Stimulated activated CD8-positive, alpha-beta memory T cell treated with anti-CD3 and anti-CD28 coated beads, Interleukin-7, amount 100 ng/mL, for 1 hour (primary cell): ENCODE results near the gene CD24.
A peak's percentile ranks its signal among the peaks of the same experiment; 100 is the strongest.
"Not testable (repeated sequence)": the region's sequence is repeated elsewhere in the genome, so short reads cannot be mapped to it uniquely, and the experiment has no call there.

Experiments
- DNase-seq, 2 donors: peaks; one replicate each; pipeline ENCODE4 v3.0.0-alpha.2; 2020; ENCODE audit warnings: low read depth in 2 of 2

Gene CD24, protein sequence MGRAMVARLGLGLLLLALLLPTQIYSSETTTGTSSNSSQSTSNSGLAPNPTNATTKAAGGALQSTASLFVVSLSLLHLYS

GRCh38 chr6:106974336-106974998 lies at the start of gene CD24:
TSS of gene CD24 (minus strand) at chr6:106974729. CDS start at chr6:106974646, 83 bp downstream.
- DNase-seq, result no peak

DNA sequence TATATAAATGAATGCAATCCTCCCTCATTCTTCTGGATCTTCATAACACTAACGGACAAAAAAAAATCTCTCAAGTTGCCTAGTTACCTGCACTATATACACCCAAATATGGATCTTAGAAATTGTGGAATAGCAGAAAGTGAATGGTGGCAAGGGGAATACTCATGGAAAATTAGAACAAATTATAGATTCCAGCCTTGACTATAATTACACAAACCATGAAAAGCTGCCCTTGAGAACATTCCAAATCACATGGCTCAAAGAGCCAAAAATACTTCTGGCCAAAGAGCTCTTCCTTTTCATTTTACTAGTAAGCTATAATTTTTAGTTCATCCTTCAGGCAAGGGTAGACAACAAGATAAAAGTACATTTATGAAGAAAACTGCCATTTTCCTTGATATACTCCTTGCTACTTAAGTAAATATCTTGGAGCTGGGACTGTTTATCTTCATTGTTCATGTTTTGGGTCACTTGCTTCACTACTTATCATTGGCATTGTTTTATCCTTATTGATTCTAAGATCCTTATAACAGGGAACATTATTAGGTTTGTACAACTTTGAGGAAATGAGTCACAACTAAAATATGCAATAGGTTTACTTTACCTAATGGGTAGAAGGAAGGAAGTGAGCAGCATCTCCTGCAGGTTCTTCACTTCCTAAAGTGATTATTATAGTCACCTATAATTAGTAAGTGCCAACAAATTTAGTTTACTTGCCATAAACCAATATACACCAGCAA lies 47.1 kb upstream of the CD24 start:
- no peak for DNase-seq

DNA sequence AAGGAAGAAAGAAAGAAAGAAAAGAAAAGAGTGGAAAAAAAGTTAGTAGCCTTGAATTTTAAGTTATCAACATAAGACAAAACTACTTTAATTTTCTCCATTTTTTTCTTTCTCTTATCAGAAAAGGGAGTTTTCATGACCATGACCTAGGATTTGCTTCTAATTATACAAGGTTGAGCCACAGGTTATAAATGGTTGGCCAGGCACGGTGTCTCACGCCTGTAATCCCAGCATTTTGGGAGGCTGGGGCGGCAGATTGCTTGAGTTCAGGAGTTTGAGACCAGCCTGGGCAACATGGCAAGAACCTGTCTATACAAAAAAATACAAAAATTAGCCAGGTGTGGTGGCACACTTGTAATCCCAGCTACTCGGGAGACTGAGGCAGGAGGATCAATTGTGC lies 45.7 kb upstream of the CD24 start:
- no peak for DNase-seq

DNA sequence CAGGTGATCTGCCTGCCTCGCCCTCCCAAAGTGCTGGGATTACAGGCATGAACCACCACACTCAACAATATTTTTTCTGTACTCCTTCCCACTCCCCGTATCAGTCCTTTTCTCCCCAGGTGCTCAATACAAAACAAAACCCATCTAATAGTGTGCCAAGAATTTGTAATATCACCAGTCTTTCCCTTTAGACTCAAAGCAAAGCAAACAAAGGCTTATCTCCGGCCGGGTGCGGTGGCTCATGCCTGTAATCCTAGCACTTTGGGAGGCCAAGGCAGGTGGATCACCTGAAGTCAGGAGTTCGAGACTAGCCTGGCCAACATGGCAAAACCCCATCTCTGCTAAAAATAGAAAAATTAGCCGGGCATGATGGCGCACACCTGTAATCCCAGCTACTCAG lies 45.1 kb upstream of the CD24 start:
- DNase-seq, result not testable (repeated sequence)

DNA sequence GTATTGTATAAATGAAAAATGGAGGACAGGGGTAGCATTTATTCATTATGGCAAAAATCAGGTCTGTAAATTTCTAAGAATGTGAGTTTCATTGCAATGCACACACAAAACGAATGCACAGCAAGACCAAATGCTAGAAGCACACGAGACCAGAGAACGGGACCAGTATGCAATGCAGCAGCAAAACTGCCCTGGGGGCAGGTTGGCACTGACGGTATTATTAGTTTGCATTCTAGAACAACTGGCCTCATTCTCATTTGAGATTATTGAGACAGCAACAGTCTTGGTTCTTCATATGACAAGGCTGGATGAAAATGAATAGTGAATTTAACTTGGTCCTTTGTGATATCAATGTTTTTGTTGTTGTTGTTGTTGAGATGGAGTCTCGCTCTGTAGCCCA lies 44.5 kb upstream of the CD24 start:
- no peak for DNase-seq

- DNase-seq, result no peak
Observed at GRCh38 chr6:107009499-107009898, 35.0 kb upstream of the CD24 start.

GRCh38 chr6:106997392-106998158 lies 23.0 kb upstream of the CD24 start:
- DNase-seq, result peak in 1 of 2 donors; percentile 15

GRCh38 chr6:106995640-106996039 lies 21.1 kb upstream of the CD24 start:
- no peak for DNase-seq

GRCh38 chr6:106989737-106990136 lies 15.2 kb upstream of the CD24 start:
- DNase-seq, result not testable (repeated sequence)

- DNase-seq, result no peak
Observed at GRCh38 chr6:106988664-106989063, 14.1 kb upstream of the CD24 start.

- no peak for DNase-seq
Observed at GRCh38 chr6:106981926-106982325, 7.4 kb upstream of the CD24 start.

DNA sequence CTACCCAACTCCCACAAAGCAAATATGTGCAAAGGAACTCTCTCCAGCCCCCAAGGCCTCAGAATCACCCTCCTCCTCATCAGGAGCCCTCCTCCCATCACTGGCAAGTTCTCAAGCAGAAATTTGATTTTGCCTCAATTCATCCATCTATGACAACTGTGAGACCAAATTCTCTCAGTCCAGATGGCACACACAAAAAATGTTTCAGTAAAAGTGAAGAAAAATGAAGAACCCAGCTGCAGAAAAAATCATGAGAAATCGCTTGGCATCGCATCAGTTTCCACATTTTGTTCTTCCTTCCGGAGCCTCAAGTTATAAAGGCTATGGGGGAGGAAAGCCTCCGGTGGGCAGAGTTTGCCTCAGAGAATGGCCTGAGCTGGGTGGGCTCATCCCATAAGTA lies 6.4 kb upstream of the CD24 start:
- DNase-seq, result no peak

GRCh38 chr6:106979435-106979884 lies 4.9 kb upstream of the CD24 start:
- DNase-seq, result peak; percentile 46 to 64

- no peak for DNase-seq
Observed at GRCh38 chr6:106977246-106977645, 2.7 kb upstream of the CD24 start.

DNA sequence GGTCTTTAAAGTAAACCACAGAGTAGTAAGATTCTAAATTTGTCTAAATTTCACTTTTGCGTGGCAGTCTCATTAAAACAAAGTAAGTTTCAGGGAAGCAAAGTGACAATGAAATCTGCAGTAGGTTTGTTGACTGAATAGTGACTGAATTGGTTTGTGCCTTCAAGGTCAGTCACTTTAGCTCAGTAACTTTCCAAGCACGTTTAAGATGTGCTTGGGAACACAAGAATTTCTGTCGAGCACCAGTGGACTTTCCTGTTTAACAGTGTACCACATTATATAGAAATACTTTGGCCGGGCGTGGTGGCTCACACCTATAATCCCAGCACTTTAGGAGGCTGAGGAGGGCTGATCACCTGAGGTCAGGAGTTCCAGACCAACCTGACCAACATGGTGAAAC lies 1.7 kb upstream of the CD24 start:
- DNase-seq, result no peak

- no peak for DNase-seq
Observed at GRCh38 chr6:106975738-106976064, 1.2 kb upstream of the CD24 start.

DNA sequence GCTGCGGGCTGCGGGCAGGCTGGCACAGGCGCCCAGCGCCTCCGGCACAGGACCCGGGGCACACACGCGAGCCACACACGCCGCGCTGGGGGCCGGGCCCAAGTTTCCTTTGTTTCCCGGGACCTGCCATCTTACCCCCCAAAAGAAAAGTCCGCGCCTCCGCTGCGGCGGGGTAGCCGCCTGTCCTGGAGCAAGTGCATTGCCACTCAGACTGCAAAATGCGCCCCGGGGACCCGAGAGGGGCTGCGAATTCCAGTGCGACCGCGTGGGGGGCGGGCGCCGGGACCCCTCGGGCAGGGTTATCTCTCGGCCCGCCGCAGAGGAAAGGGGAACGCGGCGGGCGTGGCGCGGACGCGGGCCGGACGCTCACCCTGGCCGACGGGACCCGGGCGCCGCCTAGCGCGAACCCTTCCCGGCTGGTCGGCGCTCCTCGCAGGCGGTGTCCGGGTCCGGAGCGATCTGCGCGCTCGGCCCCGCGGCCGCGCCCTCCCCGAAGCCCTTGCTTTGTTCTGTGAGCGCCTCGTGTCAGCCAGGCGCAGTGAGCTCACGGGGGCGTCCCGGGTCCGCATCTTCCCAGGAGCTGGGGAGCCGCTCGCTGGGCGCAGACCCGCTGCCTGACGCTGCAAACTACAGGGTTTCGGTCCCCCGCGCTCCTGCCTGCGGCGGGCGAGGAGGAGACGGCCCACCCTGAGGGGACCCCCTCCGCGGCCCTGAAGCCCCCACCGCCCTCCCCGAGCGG lies 639 bp upstream of the CD24 start:
- DNase-seq, result no peak

DNA sequence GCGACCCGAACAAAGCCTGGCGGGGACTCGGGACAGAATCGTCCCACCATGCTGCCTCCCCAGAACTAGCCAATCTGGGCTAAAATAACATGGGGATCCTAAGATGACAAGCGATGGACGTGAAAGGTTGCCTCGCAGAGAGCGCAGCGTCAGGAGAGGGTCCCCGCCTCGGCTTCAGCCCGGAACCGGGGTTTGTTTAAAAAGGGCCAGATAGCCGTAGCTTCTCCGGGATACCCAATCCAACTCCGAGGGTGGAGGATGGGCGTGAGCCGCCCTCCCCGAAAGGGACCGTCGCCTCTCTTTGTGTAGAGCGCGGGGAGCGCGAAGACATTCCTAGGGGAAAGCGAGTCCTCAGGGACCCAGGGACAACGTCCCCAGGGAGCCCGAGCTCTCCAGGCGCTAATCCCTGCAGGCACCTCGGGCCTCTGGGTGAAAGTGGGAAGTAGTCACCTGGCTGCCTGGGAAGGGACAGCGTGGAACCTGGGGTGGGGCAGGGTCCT lies 643 bp downstream of the CD24 start:
- DNase-seq, result no peak

- DNase-seq, result no peak
Observed at GRCh38 chr6:106973018-106973835, 1.3 kb downstream of the CD24 start.

DNA sequence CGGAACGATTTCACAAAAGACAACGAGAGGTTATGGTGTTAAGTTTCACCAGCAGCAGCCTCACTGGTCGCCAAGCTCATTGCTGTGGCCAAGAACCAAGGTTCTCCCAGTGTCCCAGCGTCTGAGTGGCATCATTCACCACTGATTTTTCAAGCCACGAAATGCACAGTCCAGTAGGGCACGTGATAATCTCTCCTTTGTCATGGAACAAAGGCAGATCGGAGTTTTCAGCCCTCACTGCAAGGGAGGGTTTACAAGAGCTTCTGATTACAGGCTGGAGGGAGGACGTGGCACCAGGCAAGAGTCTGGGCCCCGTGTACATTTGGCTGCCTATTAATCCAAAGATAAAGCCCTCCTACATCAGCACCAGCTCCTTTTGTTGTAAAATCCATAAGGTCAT lies 2.0 kb downstream of the CD24 start:
- DNase-seq, result no peak

DNA sequence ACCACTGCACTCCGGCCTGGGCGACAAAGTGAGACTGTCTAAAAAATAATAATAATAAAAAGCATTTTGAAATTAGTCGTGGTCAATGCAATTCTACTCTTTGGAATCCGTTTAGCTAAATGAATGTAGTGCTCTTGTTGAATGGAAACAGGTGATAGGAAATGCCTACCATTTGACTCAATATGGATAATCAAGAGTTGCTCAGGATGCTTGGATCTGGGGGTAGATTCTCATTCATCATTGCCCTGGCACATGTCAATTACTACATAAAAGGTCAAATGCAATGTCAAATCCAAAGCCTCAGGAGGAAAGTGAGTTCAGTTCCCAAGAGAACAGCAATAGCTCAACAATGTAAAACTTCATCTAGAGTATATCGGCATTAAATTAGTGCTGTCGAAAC lies 3.8 kb downstream of the CD24 start:
- not testable (repeated sequence) for DNase-seq
